ENCODE data around the gene SSH2. TPM values are rescaled to one million over a fixed set of nuclear protein-coding genes. Genes with fewer than 3 reads are reported as not detected.

Gene SSH2
- total RNA-seq, 2 experiments from 2014 or later: 39.4 to 73.9 TPM

DNA sequence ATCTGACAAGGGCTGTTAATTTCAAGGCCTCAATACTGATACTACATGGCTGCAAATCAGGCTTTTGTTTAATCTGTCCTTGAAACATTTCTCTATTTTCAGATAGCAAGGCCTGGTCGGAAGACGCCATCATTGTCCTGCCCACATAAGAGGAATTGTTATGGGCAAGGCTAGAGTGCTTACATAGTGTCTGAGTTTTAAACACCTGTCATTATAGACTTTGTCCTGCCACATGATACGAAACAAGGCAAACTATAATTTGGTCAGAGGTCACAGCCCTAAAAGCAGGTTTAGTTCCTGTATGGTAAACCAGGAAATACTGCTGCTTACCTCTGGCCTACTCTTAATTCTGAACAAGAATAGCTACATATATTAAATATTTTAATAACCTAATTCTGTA is 104.4 kb downstream of the SSH2 start:
- ChIA-PET POLR2A (interaction anchor here (0.7 to 0.8 kb wide), 2 partner anchors 11 to 168 kb away, joined by 3 read pairs; no protein-coding TSS in a partner anchor), CTCF (ENCODE audit: unreplicated experiment) (no interaction called here)
- Histone ChIP-seq H3K27ac (ENCODE audit: low read depth, low read length, poor library complexity, severe bottlenecking) (no peak overlapping the region), H3K4me1 (ENCODE audit: insufficient read depth, low read length, poor library complexity, severe bottlenecking) (peaks cover 1% of the 10 kb centered on the region), H2AFZ (ENCODE audit: low read length) (no peak overlapping the region), H3K9me2 (ENCODE audit: insufficient read depth, low read length) (no peaks in the 10 kb centered on the region), H3K4me3 (ENCODE audit: low read depth, low read length, poor library complexity, severe bottlenecking) (no peak overlapping the region), H3K79me2 (ENCODE audit: insufficient read depth, low read depth, low read length) (no peaks in the 10 kb centered on the region), H3K4me2 (ENCODE audit: low read length) (no peak overlapping the region), H3K36me3 (ENCODE audit: insufficient read depth, low read length) (no peaks in the 10 kb centered on the region), H4K20me1 (ENCODE audit: insufficient read depth, low read length) (no peaks in the 10 kb centered on the region), H3K9me3 (ENCODE audit: low read length) (no peaks in the 10 kb centered on the region)
- TF ChIP-seq EZH2phosphoT487 (IDR thresholded peaks at IDR 0.05; ENCODE audit: borderline replicate concordance, low read depth, low read length): no peak
- TF ChIP-seq CTCF (conservative IDR thresholded peaks at IDR 0.05; ENCODE audit: low read length): no peak
- DNase-seq (ENCODE audit: low spot score): no peak
- intact Hi-C loops (cut with micrococcal nuclease; ENCODE audit: unreplicated experiment): no loop called here
- BruUV-seq (replicated peaks): no TSS peak

GRCh38 chr17:29821897-29822296 is 108.1 kb downstream of the SSH2 start:
- intact Hi-C loops (cut with micrococcal nuclease; ENCODE audit: unreplicated experiment): no loop called here
- H3K4me2 ChIP-seq (ENCODE audit: low read length): no peak overlapping the region
- ChIA-PET POLR2A (interaction anchor here (0.6 kb wide), 1 partner anchor 85 kb away, joined by 5 read pairs; no protein-coding TSS in a partner anchor), CTCF (ENCODE audit: unreplicated experiment) (no interaction called here)
- H3K27ac ChIP-seq (ENCODE audit: low read depth, low read length, poor library complexity, severe bottlenecking): no peak overlapping the region
- no peaks in the 10 kb centered on the region for H3K9me3 ChIP-seq (ENCODE audit: low read length)
- H3K4me3 ChIP-seq (ENCODE audit: low read depth, low read length, poor library complexity, severe bottlenecking): no peak overlapping the region
- TF ChIP-seq CTCF (conservative IDR thresholded peaks at IDR 0.05; ENCODE audit: low read length) (no peak), EZH2phosphoT487 (IDR thresholded peaks at IDR 0.05; ENCODE audit: borderline replicate concordance, low read depth, low read length) (no peak)
- no peaks in the 10 kb centered on the region for H3K4me1 ChIP-seq (ENCODE audit: insufficient read depth, low read length, poor library complexity, severe bottlenecking)
- no peak overlapping the region for H2AFZ ChIP-seq (ENCODE audit: low read length)
- no peak for DNase-seq (ENCODE audit: low spot score)
- no peaks in the 10 kb centered on the region for H3K36me3 ChIP-seq (ENCODE audit: insufficient read depth, low read length)
- H3K9me2 ChIP-seq (ENCODE audit: insufficient read depth, low read length): no peaks in the 10 kb centered on the region
- H4K20me1 ChIP-seq (ENCODE audit: insufficient read depth, low read length): no peaks in the 10 kb centered on the region
- peaks cover 8% of the 10 kb centered on the region; the same call in 1 of the 2 replicates for H3K79me2 ChIP-seq (ENCODE audit: insufficient read depth, low read depth, low read length)
- BruUV-seq (replicated peaks): no TSS peak

- ChIA-PET POLR2A (interaction anchor here (1.3 to 2.3 kb wide), 2 partner anchors 9 to 11 kb away, joined by 7 to 8 read pairs; no protein-coding TSS in a partner anchor), CTCF (ENCODE audit: unreplicated experiment) (no interaction called here)
- peaks cover 9% of the 10 kb centered on the region; the same call in 1 of the 2 replicates for H3K79me2 ChIP-seq (ENCODE audit: insufficient read depth, low read depth, low read length)
Observed at GRCh38 chr17:29820425-29820824, 109.6 kb downstream of the SSH2 start.

More at GRCh38 chr17:29820425-29820824, 109.6 kb downstream of the SSH2 start:
- Histone ChIP-seq H3K9me3 (ENCODE audit: low read length) (no peaks in the 10 kb centered on the region), H3K36me3 (ENCODE audit: insufficient read depth, low read length) (no peaks in the 10 kb centered on the region), H3K9me2 (ENCODE audit: insufficient read depth, low read length) (no peaks in the 10 kb centered on the region), H4K20me1 (ENCODE audit: insufficient read depth, low read length) (no peaks in the 10 kb centered on the region), H3K4me2 (ENCODE audit: low read length) (no peak overlapping the region), H3K4me3 (ENCODE audit: low read depth, low read length, poor library complexity, severe bottlenecking) (no peak overlapping the region), H3K4me1 (ENCODE audit: insufficient read depth, low read length, poor library complexity, severe bottlenecking) (peaks cover 5% of the 10 kb centered on the region), H2AFZ (ENCODE audit: low read length) (no peak overlapping the region), H3K27ac (ENCODE audit: low read depth, low read length, poor library complexity, severe bottlenecking) (no peak overlapping the region)
- no peak for DNase-seq (ENCODE audit: low spot score)
- intact Hi-C loops (cut with micrococcal nuclease; ENCODE audit: unreplicated experiment): no loop called here
- no TSS peak for BruUV-seq (replicated peaks)
- TF ChIP-seq CTCF (conservative IDR thresholded peaks at IDR 0.05; ENCODE audit: low read length): no peak

Data from OCI-LY7 (cell line).